ENCODE results near the gene ERCC2.

ERCC2 gene

DNA sequence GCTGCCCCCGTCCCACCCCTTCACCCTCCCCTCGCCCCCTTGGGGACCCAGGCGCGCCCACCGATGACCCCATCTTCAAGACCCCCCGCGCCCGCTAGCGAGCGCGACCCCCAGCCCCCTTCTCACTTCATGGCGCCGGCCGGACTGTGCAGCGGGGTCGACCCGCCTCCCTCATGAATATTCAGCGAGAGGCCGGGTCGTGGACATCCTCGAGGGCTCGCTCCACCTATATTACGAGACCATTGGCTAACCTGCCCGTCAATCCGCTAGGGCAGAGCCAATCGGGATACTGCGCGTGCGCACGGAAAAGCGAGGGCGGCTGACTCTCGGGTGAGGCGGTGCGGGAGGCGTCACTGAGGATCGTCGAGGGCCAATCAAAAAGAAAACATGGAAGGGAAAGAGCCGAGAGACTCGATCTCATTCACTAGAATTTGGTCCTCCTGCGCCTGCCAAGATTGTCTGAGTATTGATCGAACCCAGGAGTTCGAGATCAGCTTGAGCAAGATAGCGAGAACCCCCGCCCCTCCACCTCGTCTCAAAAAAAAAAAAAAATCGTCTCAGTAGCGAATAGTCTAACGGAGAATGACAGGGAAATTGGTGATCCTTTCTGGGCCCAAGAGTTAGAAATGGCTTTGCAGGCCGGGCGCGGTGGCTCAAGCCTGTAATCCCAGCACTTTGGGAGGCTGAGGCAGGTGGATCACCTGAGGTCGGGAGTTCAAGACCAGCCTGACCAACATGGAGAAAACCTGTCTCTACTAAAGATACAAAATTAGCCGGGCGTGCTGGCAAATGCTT, at the start of gene ERCC2:
ERCC2 (minus strand) TSS at position 164 of the 795 bp plus-strand sequence; CDS start at position 131, 33 bp downstream.
- Histone ChIP-seq H3K4me3 (ENCODE audit: low read length) (peak within 1 kb of the TSS; percentile 89), H3K4me1 (ENCODE audit: control insufficient read depth, low read length) (peaks cover 16% of the 10 kb centered on the region), H3K4me2 (ENCODE audit: low read length) (peak within 1 kb of the TSS; percentile 99), H3K9me3 (ENCODE audit: control insufficient read depth, insufficient read depth, low read length) (no peaks in the 10 kb centered on the region), H3K27me3 (ENCODE audit: control insufficient read depth, low read length) (no peaks in the 10 kb centered on the region), H4K20me1 (ENCODE audit: control insufficient read depth, insufficient read depth, low read depth, low read length) (no peaks in the 10 kb centered on the region), H3K79me2 (ENCODE audit: control insufficient read depth, low read length) (peaks cover 14% of the 10 kb centered on the region), H3K9me2 (replicated peaks; ENCODE audit: control insufficient read depth, low read length) (no peaks in the 10 kb centered on the region), H3F3A (ENCODE audit: control insufficient read depth, insufficient read depth) (no peaks in the 10 kb centered on the region), H3K27ac (ENCODE audit: low read depth, low read length) (peak within 1 kb of the TSS; percentile 62), H3K36me3 (ENCODE audit: control insufficient read depth, low read length) (peaks cover 8% of the 10 kb centered on the region)
- TF ChIP-seq, protein P1, sequence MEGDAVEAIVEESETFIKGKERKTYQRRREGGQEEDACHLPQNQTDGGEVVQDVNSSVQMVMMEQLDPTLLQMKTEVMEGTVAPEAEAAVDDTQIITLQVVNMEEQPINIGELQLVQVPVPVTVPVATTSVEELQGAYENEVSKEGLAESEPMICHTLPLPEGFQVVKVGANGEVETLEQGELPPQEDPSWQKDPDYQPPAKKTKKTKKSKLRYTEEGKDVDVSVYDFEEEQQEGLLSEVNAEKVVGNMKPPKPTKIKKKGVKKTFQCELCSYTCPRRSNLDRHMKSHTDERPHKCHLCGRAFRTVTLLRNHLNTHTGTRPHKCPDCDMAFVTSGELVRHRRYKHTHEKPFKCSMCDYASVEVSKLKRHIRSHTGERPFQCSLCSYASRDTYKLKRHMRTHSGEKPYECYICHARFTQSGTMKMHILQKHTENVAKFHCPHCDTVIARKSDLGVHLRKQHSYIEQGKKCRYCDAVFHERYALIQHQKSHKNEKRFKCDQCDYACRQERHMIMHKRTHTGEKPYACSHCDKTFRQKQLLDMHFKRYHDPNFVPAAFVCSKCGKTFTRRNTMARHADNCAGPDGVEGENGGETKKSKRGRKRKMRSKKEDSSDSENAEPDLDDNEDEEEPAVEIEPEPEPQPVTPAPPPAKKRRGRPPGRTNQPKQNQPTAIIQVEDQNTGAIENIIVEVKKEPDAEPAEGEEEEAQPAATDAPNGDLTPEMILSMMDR (IDR thresholded peaks at IDR 0.05; ENCODE audit: low read depth, low read length, poor library complexity, severe bottlenecking): no peak
- TF ChIP-seq EZH2phosphoT487 (IDR thresholded peaks at IDR 0.05; ENCODE audit: borderline replicate concordance, low read length): no peak

DNA sequence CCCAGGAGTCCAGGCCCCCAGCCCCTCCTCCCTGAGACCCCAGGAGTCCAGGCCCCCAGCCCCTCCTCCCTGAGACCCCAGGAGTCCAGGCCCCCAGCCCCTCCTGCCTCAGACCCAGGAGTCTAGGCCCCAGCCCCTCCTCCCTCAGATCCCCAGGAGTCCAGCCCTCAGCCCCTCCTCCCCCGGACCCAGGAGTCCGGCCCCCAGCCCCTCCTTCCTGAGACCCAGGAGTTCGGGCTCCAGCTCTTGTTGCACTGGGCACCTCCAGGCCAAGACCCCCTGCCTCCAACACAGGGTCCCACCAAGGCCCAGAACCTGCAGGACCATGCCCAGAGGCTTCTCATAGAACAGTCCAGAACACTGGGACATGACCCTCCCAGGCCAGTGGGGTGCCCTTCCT, 49.5 kb upstream of the ERCC2 start:
- Histone ChIP-seq H3K79me2 (ENCODE audit: control insufficient read depth, low read length) (peaks cover 16% of the 10 kb centered on the region), H3K4me1 (ENCODE audit: control insufficient read depth, low read length) (peaks cover 55% of the 10 kb centered on the region), H3K9me2 (replicated peaks; ENCODE audit: control insufficient read depth, low read length) (no peaks in the 10 kb centered on the region), H4K20me1 (ENCODE audit: control insufficient read depth, insufficient read depth, low read depth, low read length) (no peaks in the 10 kb centered on the region), H3K27ac (ENCODE audit: low read depth, low read length) (peak overlapping the region; percentile 72), H3K27me3 (ENCODE audit: control insufficient read depth, low read length) (no peaks in the 10 kb centered on the region), H3K9me3 (ENCODE audit: control insufficient read depth, insufficient read depth, low read length) (no peaks in the 10 kb centered on the region), H3F3A (ENCODE audit: control insufficient read depth, insufficient read depth) (peaks cover 11% of the 10 kb centered on the region), H3K4me3 (ENCODE audit: low read length) (peak overlapping the region; percentile 67), H3K4me2 (ENCODE audit: low read length) (peak overlapping the region; percentile 89), H3K36me3 (ENCODE audit: control insufficient read depth, low read length) (peaks cover 18% of the 10 kb centered on the region)
- TF ChIP-seq, protein P1 (IDR thresholded peaks at IDR 0.05; ENCODE audit: low read depth, low read length, poor library complexity, severe bottlenecking): no peak
- no peak for TF ChIP-seq EZH2phosphoT487 (IDR thresholded peaks at IDR 0.05; ENCODE audit: borderline replicate concordance, low read length)

DNA sequence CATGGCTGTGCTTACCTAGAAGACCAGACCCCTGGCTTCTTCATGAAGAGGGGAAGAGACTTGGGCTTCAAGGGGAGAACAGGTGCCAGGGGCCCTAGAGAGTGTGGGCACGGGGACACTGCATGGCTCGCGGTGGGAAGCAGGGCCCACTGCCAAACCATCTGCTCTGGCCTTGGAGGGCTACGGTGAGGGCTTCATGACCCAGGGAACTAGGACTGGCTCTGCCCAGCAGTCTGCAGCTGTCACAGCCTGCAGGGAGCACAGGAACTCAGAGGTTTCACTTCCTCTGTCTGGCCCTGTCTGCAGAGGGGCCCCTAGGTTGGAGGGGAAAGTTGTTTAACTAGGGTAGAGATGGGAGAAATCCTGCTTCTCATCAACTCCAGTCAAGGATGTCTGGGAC, 49.0 kb upstream of the ERCC2 start:
- H3K36me3 ChIP-seq (ENCODE audit: control insufficient read depth, low read length): peaks cover 22% of the 10 kb centered on the region
- H3K9me2 ChIP-seq (replicated peaks; ENCODE audit: control insufficient read depth, low read length): no peaks in the 10 kb centered on the region
- H3K4me1 ChIP-seq (ENCODE audit: control insufficient read depth, low read length): peaks cover 50% of the 10 kb centered on the region
- peak overlapping the region; percentile 89 for H3K4me2 ChIP-seq (ENCODE audit: low read length)
- TF ChIP-seq, protein P1 (IDR thresholded peaks at IDR 0.05; ENCODE audit: low read depth, low read length, poor library complexity, severe bottlenecking): no peak
- peak overlapping the region; percentile 72 for H3K27ac ChIP-seq (ENCODE audit: low read depth, low read length)
- H3F3A ChIP-seq (ENCODE audit: control insufficient read depth, insufficient read depth): peaks cover 8% of the 10 kb centered on the region
- no peaks in the 10 kb centered on the region for H4K20me1 ChIP-seq (ENCODE audit: control insufficient read depth, insufficient read depth, low read depth, low read length)
- H3K4me3 ChIP-seq (ENCODE audit: low read length): peak overlapping the region; percentile 67
- H3K27me3 ChIP-seq (ENCODE audit: control insufficient read depth, low read length): no peaks in the 10 kb centered on the region
- H3K79me2 ChIP-seq (ENCODE audit: control insufficient read depth, low read length): peaks cover 16% of the 10 kb centered on the region
- H3K9me3 ChIP-seq (ENCODE audit: control insufficient read depth, insufficient read depth, low read length): no peaks in the 10 kb centered on the region

Data from DOHH2 (cell line).